GM18870 (cell line): ENCODE measurements around the gene ANXA5.

Experiments
- ATAC-seq: cut with Tn5 transposase; IDR thresholded peaks from one replicate; pipeline ENCODE4 v1.9.1; 2021; ENCODE audit warnings: moderate library complexity; ENCODE audit not compliant: unreplicated experiment

ANXA5 gene

GRCh38 chr4:121712001-121712651 lies 15.3 kb upstream of the ANXA5 start:
- peak; percentile 2 for ATAC-seq

- ATAC-seq, result peak; percentile 70
These were observed 14.7 kb upstream of the ANXA5 start for GRCh38 chr4:121711263-121712000.

GRCh38 chr4:121709766-121710405 lies 13.1 kb upstream of the ANXA5 start:
- ATAC-seq, result peak; percentile 38

- no peak for ATAC-seq
These were observed 10.6 kb upstream of the ANXA5 start for GRCh38 chr4:121707344-121707743.

- ATAC-seq, result peak; percentile 71
These were observed 9.8 kb upstream of the ANXA5 start for GRCh38 chr4:121706595-121707021.

GRCh38 chr4:121705521-121705920 lies 8.7 kb upstream of the ANXA5 start:
- no peak for ATAC-seq

- ATAC-seq, result no peak
These were observed 5.4 kb upstream of the ANXA5 start for GRCh38 chr4:121702136-121702535.

GRCh38 chr4:121701263-121701662 lies 4.5 kb upstream of the ANXA5 start:
- no peak for ATAC-seq

- ATAC-seq, result no peak
These were observed 1.5 kb upstream of the ANXA5 start for GRCh38 chr4:121698236-121698671.

GRCh38 chr4:121697564-121697963 lies 784 bp upstream of the ANXA5 start:
- peak; percentile 36 for ATAC-seq

- ATAC-seq, result peak; percentile 22
These were observed 605 bp downstream of the ANXA5 start for GRCh38 chr4:121696170-121696580.

- ATAC-seq, result no peak
These were observed 2.9 kb downstream of the ANXA5 start for GRCh38 chr4:121693886-121694285.

- ATAC-seq, result no peak
These were observed 3.3 kb downstream of the ANXA5 start for GRCh38 chr4:121693450-121693849.

GRCh38 chr4:121692261-121692660 lies 4.5 kb downstream of the ANXA5 start:
- ATAC-seq, result no peak

- ATAC-seq, result peak; percentile 51
These were observed 6.8 kb downstream of the ANXA5 start for GRCh38 chr4:121690001-121690400.

GRCh38 chr4:121688701-121689100 lies 8.1 kb downstream of the ANXA5 start:
- no peak for ATAC-seq

- ATAC-seq, result no peak
These were observed 8.5 kb downstream of the ANXA5 start for GRCh38 chr4:121688261-121688660.

GRCh38 chr4:121686255-121686654 lies 10.5 kb downstream of the ANXA5 start:
- ATAC-seq, result no peak

GRCh38 chr4:121685257-121685656 lies 11.5 kb downstream of the ANXA5 start:
- ATAC-seq, result no peak

- ATAC-seq, result no peak
These were observed 12.2 kb downstream of the ANXA5 start for GRCh38 chr4:121684561-121684960.

- no peak for ATAC-seq
These were observed 12.8 kb downstream of the ANXA5 start for GRCh38 chr4:121684016-121684415.

GRCh38 chr4:121680571-121680970 lies 16.2 kb downstream of the ANXA5 start:
- ATAC-seq, result no peak
